HUES6 (cell line): ENCODE data around the gene IFI6.

ENCODE experiments used
- H3K27ac ChIP-seq: 2 replicates; pipeline ENCODE4 v1.7.0; 2013; ENCODE audit warnings: low read depth, mild to moderate bottlenecking, low read length, inconsistent platforms
- H3K27me3 ChIP-seq: 2 replicates; pipeline ENCODE4 v1.6.1; 2013; ENCODE audit warnings: low read length; ENCODE audit not compliant: control insufficient read depth, insufficient read depth
- H3K36me3 ChIP-seq: 2 replicates; pipeline ENCODE4 v1.6.1; 2013; ENCODE audit warnings: low read length; ENCODE audit not compliant: control insufficient read depth, insufficient read depth
- H3K4me1 ChIP-seq: 2 replicates; pipeline ENCODE4 v1.6.1; 2013; ENCODE audit warnings: low read length; ENCODE audit not compliant: control insufficient read depth, insufficient read depth
- H3K4me3 ChIP-seq: 2 replicates; pipeline ENCODE4 v1.5.1; 2013; ENCODE audit warnings: low read depth, low read length
- H3K9ac ChIP-seq: one replicate; pipeline ENCODE4 v1.6.1; 2013; ENCODE audit warnings: mild to moderate bottlenecking, low read length
- H3K9me3 ChIP-seq: 2 replicates; pipeline ENCODE4 v1.6.1; 2013; ENCODE audit warnings: low read depth, low read length; ENCODE audit not compliant: control insufficient read depth, insufficient read depth

IFI6 gene

DNA sequence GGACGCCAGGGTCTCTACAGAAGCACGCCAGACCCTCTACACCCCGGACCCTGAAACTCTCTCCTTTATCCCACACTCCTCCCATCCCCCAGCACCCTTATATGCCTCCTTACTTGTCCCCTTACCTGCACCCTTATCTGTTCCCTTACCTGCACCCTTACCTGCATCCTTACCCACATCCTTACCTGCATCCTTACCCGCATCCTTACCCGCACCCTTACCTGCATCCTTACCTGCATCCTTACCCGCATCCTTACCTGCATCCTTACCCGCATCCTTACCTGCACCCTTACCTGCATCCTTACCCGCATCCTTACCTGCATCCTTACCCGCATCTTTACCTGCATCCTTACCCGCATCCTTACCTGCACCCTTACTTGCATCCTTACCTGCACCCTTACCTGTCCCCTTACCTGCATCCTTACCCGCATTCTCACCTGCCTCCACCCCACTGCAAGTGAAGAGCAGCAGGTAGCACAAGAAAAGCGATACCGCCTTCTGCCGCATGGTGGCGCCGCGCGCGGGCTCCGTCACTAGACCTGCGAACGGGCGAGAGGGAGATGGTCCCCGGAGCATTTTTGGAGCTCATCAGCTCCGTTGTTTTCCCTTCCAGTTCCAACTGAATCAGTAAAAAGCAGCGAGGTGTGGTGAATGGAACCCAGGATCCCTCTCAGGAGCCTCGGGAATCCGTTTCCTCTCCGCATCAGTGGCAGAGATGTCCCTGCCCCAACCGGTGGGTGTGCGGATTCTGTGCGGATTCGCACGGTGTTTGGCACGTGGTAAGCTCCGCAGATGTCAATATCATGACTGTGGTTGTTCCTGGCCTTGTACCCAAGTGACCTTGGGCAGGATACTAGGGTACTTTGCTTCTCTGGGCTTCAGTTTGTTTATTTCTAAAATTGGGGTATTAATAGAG is 2.9 kb downstream of the IFI6 start:
- peaks cover 15% of the 10 kb centered on the region for H3K4me1 ChIP-seq
- H3K9ac ChIP-seq: no peak overlapping the region
- no peaks in the 10 kb centered on the region for H3K36me3 ChIP-seq
- no peaks in the 10 kb centered on the region for H3K9me3 ChIP-seq
- peaks cover 8% of the 10 kb centered on the region for H3K27me3 ChIP-seq
- H3K27ac ChIP-seq: no peak overlapping the region
- H3K4me3 ChIP-seq: peak overlapping the region; percentile 39

DNA sequence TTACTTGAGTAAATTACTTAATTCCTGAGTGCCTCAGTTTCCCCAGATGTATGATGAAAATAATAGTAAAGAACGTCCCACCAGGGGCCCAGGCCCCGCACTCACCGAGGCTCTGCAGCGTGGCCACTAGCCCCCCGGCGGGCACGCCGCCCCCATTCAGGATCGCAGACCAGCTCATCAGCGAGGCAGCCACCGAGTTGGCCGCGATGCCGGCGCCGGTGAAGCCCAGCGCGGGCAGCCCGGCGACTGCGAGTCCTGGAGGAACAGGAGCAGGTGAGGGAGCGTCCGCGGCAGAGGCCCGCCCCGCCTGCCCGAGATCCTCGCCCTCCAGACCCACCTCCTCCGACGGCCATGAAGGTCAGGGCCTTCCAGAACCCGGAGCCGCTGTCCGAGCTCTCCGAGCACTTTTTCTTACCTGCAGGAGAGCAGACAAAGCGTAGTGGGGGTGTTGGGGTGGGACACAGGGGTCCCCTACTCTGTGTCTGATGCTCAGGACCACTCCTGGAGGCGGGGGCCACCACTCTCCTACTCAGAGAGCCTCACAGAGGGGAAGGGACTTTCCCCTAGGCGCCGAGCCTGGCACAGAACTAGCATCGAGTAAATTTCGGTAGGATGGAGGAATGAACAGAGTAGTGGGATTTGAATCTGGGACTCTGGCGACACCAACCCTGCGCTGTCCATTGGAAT is 3.7 kb downstream of the IFI6 start:
- Histone ChIP-seq H3K27ac (no peak overlapping the region), H3K9me3 (no peaks in the 10 kb centered on the region), H3K9ac (no peak overlapping the region), H3K27me3 (peaks cover 8% of the 10 kb centered on the region), H3K4me1 (peaks cover 15% of the 10 kb centered on the region), H3K36me3 (no peaks in the 10 kb centered on the region), H3K4me3 (no peak overlapping the region)

DNA sequence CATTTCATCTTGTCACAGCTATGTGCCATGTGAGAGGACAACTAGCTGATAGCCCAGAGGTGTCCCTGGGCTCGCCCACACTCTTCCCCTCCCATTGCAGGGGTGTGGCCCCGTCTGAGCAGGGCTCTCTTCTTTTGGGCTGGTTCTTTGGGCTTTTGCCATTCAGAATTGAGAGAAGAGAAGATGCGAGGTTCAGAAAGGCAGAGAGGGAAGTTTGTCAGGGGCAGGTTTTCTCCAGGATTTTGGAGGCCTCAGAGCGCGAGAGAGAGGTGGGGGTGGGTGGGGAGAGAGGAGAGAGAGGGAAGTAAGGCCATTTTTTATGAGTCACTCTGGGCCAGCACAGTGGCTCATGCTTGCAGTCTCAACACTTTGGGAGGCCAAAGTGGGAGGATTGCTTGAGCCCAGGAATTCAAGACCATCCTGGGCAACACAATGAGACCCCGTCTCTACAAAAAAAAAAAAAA is 5.2 kb downstream of the IFI6 start:
- Histone ChIP-seq H3K27ac (no peak overlapping the region), H3K27me3 (peaks cover 8% of the 10 kb centered on the region), H3K4me1 (peaks cover 14% of the 10 kb centered on the region), H3K36me3 (no peaks in the 10 kb centered on the region), H3K9me3 (no peaks in the 10 kb centered on the region), H3K9ac (no peak overlapping the region), H3K4me3 (no peak overlapping the region)

DNA sequence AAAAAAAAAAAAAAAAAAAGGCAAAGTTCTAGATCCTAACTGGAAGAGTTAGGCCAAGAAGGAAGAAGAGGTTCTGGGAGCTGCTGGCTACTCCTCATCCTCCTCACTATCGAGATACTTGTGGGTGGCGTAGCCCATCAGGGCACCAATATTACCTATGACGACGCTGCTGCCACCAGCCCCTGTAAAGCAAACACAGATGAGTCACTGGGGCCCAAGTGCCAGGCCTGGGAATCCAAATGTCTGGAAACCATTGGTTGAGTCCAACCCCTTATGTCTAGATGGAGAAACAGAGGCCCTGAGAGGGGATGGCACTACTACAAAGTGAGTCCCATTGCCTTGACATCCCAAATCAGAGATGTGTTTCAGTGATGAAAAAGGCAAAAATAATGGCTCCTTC is 5.7 kb downstream of the IFI6 start:
- no peak overlapping the region for H3K27ac ChIP-seq
- peaks cover 12% of the 10 kb centered on the region for H3K4me1 ChIP-seq
- no peak overlapping the region for H3K4me3 ChIP-seq
- no peak overlapping the region for H3K9ac ChIP-seq
- peaks cover 8% of the 10 kb centered on the region for H3K27me3 ChIP-seq
- H3K36me3 ChIP-seq: no peaks in the 10 kb centered on the region
- H3K9me3 ChIP-seq: no peaks in the 10 kb centered on the region

DNA sequence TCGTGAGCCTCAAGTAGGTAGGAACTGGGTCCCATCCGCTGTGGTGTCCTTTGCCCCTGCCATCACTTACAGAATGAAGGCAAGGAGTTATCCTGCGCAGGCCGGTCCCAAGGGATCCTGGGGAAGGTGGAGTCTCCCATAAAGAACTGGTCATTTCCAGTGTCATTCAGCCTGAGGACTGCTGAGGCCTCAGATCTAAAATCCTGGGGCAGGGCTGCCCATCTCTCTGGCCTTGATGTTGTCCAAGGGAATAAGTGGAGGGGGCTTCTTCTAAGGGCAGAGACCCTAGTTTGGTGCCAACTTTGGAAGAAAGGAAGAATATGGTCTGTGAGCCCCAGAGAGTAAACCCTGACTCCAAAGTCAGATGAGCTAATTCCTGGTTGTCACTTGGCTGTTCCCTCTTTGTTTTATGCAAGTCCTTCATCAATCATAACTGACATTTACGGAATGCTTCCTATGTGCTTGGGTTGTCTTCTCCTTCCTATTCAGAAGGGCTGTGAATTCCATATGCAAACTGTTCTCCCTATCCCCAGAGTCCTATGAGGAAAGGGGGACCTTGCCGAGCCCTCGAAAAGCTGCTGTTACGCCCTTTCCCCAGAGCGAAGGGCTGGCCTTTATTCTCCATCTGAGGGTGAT is 6.9 kb downstream of the IFI6 start:
- peaks cover 8% of the 10 kb centered on the region for H3K27me3 ChIP-seq
- no peak overlapping the region for H3K27ac ChIP-seq
- no peaks in the 10 kb centered on the region for H3K36me3 ChIP-seq
- H3K9ac ChIP-seq: no peak overlapping the region
- no peak overlapping the region for H3K4me3 ChIP-seq
- H3K9me3 ChIP-seq: no peaks in the 10 kb centered on the region
- H3K4me1 ChIP-seq: peaks cover 12% of the 10 kb centered on the region

DNA sequence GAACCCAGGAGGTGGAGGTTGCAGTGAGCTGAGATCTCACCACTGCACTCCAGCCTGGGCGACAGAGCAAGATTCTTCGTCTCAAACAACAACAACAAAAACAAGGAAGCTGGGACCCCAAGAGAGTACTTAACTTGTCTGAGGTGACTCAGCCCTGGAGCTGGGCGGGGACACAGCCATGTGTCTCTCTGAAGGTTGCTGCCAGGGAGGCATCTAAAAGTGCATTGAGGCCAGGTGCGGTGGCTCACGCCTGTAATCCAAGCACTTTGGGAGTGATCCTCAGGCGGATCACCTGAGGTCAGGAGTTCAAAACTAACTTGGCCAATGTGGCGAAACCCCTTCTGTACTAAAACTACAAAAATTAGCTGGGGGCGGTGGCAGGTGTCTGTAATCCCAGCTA is 7.7 kb downstream of the IFI6 start:
- Histone ChIP-seq H3K9ac (no peak overlapping the region), H3K4me1 (peaks cover 14% of the 10 kb centered on the region), H3K27ac (no peak overlapping the region), H3K27me3 (peaks cover under 1% of the 10 kb centered on the region), H3K9me3 (no peaks in the 10 kb centered on the region), H3K36me3 (no peaks in the 10 kb centered on the region), H3K4me3 (no peak overlapping the region)

DNA sequence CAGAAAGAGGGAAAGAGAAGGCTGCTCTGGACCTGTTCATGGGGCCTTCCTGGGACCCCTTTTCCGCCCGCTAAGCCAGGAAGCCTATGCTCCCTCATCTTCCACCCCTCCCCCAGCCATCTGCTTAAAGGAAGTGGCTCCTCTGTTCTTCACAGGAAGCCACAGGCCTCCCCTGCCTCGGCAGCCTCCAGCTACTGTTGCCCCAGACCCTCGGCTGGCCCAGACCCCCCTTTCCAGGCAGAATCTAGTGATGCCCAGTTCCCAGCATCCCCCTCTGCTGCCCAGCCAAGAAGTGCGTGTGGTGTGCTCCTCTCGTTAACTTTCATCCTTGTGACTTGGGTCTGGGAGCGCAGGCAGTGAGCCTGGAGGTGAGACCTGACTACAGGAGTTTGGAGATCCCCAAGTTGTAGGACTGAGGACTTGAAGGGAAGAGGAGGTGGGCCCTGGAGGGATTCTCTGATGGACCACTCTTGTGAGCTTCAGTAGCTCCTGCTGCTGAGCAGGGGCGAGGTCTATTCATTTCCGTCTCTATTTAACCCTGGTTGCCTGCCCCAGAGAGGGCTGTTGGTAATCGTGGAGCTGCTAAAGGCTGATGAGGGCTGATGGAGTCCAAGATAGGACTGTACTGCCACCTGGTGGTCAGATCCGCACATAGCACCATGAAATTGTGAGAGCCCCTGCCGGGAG is 9.1 kb downstream of the IFI6 start:
- Histone ChIP-seq H3K9ac (no peak overlapping the region), H3K4me1 (peaks cover 23% of the 10 kb centered on the region), H3K36me3 (no peaks in the 10 kb centered on the region), H3K27me3 (no peaks in the 10 kb centered on the region), H3K27ac (no peak overlapping the region), H3K9me3 (no peaks in the 10 kb centered on the region), H3K4me3 (no peak overlapping the region)

DNA sequence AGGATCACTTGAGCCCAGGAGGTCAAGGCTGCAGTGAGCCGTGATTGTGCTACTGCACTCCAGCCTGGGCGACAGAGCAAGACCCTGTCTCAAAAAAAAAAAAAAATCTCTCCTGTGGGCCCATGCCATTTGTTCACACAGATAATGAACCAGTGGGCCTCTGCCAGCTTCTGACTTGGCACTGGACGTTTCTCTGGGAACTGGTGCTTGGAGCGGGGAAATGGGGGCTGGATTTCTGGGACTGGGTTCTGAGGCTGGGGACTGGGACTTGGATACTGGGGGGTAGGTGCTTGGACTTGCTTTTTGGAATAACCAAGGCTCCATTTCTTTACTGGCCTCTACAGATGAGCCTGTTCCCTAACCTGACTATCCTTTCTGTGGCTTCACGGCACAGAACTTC is 9.7 kb downstream of the IFI6 start:
- Histone ChIP-seq H3K4me3 (no peak overlapping the region), H3K9ac (no peak overlapping the region), H3K4me1 (peaks cover 23% of the 10 kb centered on the region), H3K27me3 (no peaks in the 10 kb centered on the region), H3K9me3 (no peaks in the 10 kb centered on the region), H3K36me3 (no peaks in the 10 kb centered on the region), H3K27ac (no peak overlapping the region)

DNA sequence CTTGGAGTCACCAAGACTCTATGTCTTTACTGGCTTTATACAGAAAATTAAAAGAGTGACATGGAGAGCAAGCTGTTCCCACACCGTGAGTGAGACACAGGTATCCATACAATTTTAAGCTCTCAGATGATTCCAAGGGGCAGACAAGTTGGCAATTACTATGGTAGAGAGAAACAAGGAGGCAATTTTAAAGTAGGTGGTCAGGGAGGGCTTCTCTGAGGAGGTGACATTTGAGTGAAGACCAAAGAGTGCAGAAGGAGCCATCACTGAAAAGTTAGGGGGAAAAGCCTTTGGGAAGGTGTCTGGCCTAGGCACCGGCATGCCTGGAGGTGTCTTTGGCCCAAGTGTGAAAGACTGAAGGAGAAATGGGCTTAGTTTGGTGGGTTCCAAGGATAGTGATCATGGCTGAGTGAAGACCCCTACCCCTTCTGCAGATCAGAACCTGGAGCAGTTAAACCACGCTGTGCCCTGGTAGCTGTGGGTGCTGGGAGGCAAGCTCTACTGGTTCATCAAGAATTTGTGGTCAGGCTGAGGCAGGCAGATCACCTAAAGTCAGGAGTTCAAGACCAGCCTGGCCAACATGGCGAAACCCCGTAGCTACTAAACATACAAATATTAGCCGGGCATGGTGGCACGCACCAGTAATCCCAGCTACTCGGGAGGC is 10.4 kb downstream of the IFI6 start:
- Histone ChIP-seq H3K9me3 (no peaks in the 10 kb centered on the region), H3K4me3 (no peak overlapping the region), H3K27ac (no peak overlapping the region), H3K9ac (no peak overlapping the region), H3K36me3 (no peaks in the 10 kb centered on the region), H3K27me3 (no peaks in the 10 kb centered on the region), H3K4me1 (peaks cover 20% of the 10 kb centered on the region)

DNA sequence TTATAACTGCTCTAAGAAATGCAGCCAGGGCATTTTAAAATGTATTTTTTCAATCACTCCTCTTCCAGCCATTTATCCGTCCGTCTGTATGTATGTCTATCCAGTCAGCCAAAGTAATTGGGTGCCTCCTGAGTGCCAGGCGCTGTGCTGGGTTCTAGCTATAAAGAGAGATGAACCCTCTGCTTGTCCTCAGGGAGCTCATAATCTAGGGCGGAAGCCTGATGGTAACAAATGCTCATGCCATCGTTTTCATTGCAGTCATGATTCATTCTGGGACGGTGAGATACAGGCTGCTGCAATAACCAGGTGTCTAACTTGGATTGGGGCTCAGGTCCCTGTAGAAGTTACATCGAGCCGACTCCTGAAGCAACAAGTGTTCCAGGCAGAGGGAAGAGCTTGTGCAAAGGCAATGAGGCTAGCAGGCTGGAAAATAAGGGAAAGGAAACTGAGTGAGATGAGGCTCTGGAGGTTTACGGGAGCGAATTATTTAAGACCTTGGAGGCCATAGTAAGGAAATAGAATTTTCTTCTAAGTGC is 11.6 kb downstream of the IFI6 start:
- no peak overlapping the region for H3K9ac ChIP-seq
- no peak overlapping the region for H3K27ac ChIP-seq

More for the DNA sequence above, 11.6 kb downstream of the IFI6 start:
- Histone ChIP-seq H3K27me3 (no peaks in the 10 kb centered on the region), H3K36me3 (no peaks in the 10 kb centered on the region), H3K4me1 (peaks cover 25% of the 10 kb centered on the region), H3K9me3 (no peaks in the 10 kb centered on the region), H3K4me3 (peak overlapping the region; percentile 59)
